GM03348 (cell line): ENCODE data around the gene PIGL.
A peak's percentile ranks its signal among the peaks of the same experiment; 100 is the strongest.
"Not testable (repeated sequence)": the region's sequence is repeated elsewhere in the genome, so short reads cannot be mapped to it uniquely, and the experiment has no call there.

Experiments used
- DNase-seq: peaks from one replicate; pipeline ENCODE4 v3.0.0; 2012; ENCODE audit warnings: low spot score

The PIGL gene

GRCh38 chr17:16216341-16217001, 539 bp upstream of the PIGL start:
- DNase-seq: not testable (repeated sequence)

- DNase-seq: no peak
These were observed 5.4 kb downstream of the PIGL start for GRCh38 chr17:16222406-16222805.

GRCh38 chr17:16229912-16230561, 13.0 kb downstream of the PIGL start:
- not testable (repeated sequence) for DNase-seq

GRCh38 chr17:16232391-16232790, 15.4 kb downstream of the PIGL start:
- no peak for DNase-seq

- no peak for DNase-seq
These were observed 22.9 kb downstream of the PIGL start for GRCh38 chr17:16239931-16240330.

GRCh38 chr17:16241906-16242399, 24.9 kb downstream of the PIGL start:
- no peak for DNase-seq

- DNase-seq: no peak
These were observed 26.4 kb downstream of the PIGL start for GRCh38 chr17:16243385-16243784.

GRCh38 chr17:16243801-16244567, 27.0 kb downstream of the PIGL start:
- DNase-seq: no peak

GRCh38 chr17:16247586-16247984, 30.6 kb downstream of the PIGL start:
- no peak for DNase-seq

GRCh38 chr17:16250635-16251034, 33.6 kb downstream of the PIGL start:
- DNase-seq: peak; percentile 64

- DNase-seq: no peak
These were observed 34.0 kb downstream of the PIGL start for GRCh38 chr17:16251043-16251442.

- no peak for DNase-seq
These were observed 34.5 kb downstream of the PIGL start for GRCh38 chr17:16251556-16251955.

- DNase-seq: no peak
These were observed 37.9 kb downstream of the PIGL start for GRCh38 chr17:16254773-16255400.

GRCh38 chr17:16255481-16255921, 38.5 kb downstream of the PIGL start:
- peak; percentile 39 for DNase-seq

- peak; percentile 17 for DNase-seq
These were observed 41.9 kb downstream of the PIGL start for GRCh38 chr17:16258901-16259300.

GRCh38 chr17:16259926-16260325, 42.9 kb downstream of the PIGL start:
- no peak for DNase-seq

GRCh38 chr17:16261049-16261448, 44.0 kb downstream of the PIGL start:
- no peak for DNase-seq

GRCh38 chr17:16262201-16262600, 45.2 kb downstream of the PIGL start:
- no peak for DNase-seq

GRCh38 chr17:16267174-16267573, 50.2 kb downstream of the PIGL start:
- DNase-seq: no peak

GRCh38 chr17:16269658-16270057, 52.6 kb downstream of the PIGL start:
- peak; percentile 77 for DNase-seq

GRCh38 chr17:16272111-16272840, 55.3 kb downstream of the PIGL start:
- DNase-seq: no peak

GRCh38 chr17:16273499-16273898, 56.5 kb downstream of the PIGL start:
- no peak for DNase-seq
